HG03097 (cell line): ENCODE data around the gene PXYLP1.
A peak's percentile ranks its signal among the peaks of the same experiment; 100 is the strongest.
"Not testable (repeated sequence)": the region's sequence is repeated elsewhere in the genome, so short reads cannot be mapped to it uniquely, and the experiment has no call there.

Source experiments
- ATAC-seq: cut with Tn5 transposase; IDR thresholded peaks from one replicate; pipeline ENCODE4 v1.9.1; 2021; ENCODE audit not compliant: unreplicated experiment, low FRiP score

PXYLP1 gene

GRCh38 chr3:141291559-141292355 lies 60.1 kb downstream of the PXYLP1 start:
- ATAC-seq, result no peak

DNA sequence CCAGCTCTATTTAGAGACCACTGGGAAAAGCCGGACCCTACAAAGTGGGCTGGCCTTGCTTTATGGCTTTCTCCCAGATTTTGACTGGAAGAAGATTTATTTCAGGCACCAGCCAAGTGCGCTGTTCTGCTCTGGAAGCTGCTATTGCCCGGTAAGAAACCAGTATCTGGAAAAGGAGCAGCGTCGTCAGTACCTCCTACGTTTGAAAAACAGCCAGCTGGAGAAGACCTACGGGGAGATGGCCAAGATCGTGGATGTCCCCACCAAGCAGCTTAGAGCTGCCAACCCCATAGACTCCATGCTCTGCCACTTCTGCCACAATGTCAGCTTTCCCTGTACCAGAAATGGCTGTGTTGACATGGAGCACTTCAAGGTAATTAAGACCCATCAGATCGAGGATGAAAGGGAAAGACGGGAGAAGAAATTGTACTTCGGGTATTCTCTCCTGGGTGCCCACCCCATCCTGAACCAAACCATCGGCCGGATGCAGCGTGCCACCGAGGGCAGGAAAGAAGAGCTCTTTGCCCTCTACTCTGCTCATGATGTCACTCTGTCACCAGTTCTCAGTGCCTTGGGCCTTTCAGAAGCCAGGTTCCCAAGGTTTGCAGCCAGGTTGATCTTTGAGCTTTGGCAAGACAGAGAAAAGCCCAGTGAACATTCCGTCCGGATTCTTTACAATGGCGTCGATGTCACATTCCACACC lies 60.9 kb downstream of the PXYLP1 start:
- ATAC-seq, result no peak

DNA sequence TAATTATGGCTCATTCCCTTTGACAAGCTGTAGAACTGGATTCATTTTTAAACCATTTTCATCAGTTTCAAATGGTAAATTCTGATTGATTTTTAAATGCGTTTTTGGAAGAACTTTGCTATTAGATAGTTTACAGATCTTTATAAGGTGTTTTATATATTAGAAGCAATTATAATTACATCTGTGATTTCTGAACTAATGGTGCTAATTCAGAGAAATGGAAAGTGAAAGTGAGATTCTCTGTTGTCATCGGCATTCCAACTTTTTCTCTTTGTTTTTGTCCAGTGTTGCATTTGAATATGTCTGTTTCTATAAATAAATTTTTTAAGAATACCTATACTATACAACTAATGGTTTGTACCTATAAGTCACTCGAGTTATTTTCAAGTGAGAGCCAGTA lies 62.7 kb downstream of the PXYLP1 start:
- ATAC-seq, result no peak

- no peak for ATAC-seq
Observed at GRCh38 chr3:141294848-141295247, 63.2 kb downstream of the PXYLP1 start.

DNA sequence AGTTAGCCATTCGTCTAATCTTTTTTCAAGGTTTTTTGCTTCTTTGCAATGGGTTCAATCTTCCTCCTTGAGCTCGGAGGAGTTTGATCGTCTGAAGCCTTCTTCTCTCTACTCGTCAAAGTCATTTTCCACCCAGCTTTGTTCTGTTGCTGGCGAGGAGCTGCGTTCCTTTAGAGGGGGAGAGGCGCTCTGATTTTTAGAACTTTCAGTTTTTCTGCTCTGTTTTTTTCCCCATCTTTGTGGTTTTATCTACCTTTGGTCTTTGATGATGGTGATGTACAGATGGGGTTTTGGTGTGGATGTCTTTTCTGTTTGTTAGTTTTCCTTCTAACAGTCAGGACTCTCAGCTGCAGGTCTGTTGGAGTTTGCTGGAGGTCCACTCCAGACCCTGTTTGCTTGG lies 68.8 kb downstream of the PXYLP1 start:
- ATAC-seq, result not testable (repeated sequence)

- no peak for ATAC-seq
Observed at GRCh38 chr3:141302364-141303141, 70.9 kb downstream of the PXYLP1 start.

DNA sequence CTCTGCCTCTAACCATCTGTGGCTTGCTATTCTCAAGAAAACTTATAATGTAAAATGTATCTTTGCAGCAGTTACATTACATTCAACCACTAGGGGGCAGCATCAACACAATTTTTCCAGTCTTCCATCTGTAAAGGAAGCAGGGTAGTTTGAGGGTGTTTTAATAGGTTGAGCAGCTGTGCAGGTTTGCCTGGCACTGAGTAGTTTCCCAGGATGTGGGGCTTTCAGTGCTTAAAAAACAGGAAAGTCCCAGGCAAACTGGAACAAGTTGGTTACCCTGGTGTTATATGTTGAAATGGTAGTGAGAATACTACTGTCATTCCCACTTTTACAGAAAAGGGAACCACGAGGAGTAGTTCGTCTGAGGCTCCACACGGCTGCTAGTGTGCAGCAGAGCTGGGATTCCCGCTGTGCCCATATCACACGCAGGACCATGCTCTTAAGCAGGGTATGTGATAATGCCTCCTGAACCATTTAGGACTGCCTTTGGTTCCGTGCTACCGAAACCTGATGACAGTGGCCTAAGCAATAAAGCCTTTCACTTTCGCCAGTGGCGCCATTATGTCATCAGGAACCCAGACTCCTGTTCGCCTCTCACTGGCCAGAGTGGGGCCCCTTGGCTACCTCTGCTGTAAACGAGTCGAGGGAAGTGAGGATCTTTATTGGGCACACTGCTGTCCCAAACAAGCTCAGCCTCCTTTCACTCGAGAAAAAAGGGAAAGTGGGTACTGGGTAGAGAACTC lies 72.0 kb downstream of the PXYLP1 start:
- no peak for ATAC-seq

- no peak for ATAC-seq
Observed at GRCh38 chr3:141305436-141305835, 73.8 kb downstream of the PXYLP1 start.

DNA sequence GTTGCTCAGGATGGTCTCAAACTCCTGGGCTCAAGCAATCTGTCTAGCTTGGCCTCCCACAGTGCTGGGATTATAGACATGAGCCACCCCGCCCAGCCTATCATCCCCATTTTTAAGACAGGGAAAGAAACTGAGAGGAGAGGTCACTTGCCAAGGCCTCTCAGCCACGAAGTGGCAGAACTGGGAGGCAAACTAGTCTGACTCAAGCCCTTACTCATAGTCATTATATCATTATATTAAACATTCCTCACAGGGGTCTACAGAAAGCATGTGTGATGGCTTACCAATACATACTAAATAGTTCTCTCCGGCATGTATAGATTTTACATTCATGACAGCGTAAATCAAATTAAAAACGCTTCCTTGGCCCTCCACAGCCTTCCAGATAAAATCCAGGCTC lies 74.7 kb downstream of the PXYLP1 start:
- no peak for ATAC-seq

DNA sequence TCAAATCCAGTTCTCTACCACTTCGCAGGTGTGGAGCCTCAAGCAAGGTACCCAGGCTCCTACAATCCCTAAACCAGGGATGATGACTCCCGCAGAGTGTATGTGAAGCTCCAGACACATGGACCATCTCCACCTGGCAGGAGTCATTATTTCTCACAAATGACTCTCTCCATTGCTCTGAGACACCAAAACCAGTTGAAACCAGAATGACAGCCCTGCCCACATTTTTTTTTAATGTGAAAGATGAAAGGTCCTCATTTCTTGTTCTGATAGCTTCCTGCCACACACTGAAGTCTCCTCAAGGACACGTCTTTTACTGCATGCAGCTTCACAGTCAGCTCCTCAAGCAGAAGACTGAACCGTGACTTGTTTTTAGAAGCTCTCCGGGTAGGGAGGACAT lies 75.3 kb downstream of the PXYLP1 start:
- ATAC-seq, result no peak

- no peak for ATAC-seq
Observed at GRCh38 chr3:141307351-141308059, 75.9 kb downstream of the PXYLP1 start.

DNA sequence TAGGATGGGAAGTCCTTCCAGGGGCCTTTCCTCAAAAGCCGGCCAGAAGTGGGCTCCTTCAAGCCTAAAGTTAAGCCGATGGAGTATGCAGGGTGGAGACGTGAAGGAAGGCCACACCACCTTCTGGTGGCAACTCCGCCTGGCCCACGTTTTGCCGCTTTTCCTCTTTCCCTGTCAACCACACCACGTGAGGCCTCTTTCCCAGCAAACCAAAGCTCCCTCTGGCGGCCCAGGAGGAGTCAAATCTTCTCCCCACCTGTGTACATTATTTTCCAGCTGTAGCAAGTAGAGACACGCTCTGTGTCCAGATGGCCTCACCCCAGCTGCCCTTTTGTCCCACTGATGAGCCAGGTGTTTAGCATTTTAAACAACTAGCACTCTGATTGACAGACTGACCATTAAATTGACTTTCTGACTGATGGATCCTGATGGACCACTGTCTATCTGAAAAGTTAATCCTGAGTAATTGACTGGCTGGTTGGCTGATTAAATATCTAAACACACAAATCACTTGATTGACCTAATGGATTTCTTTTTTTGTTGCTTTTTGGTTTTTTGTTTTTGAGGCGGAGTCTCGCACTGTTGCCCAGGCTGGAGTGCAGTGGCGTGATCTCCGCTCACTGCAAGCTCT lies 77.1 kb downstream of the PXYLP1 start:
- ATAC-seq, result no peak

- no peak for ATAC-seq
Observed at GRCh38 chr3:141311170-141311495, 79.5 kb downstream of the PXYLP1 start.

GRCh38 chr3:141311496-141312353 lies 80.1 kb downstream of the PXYLP1 start:
- peak; percentile 91 for ATAC-seq

GRCh38 chr3:141312354-141313092 lies 80.9 kb downstream of the PXYLP1 start:
- no peak for ATAC-seq

- no peak for ATAC-seq
Observed at GRCh38 chr3:141313093-141313683, 81.6 kb downstream of the PXYLP1 start.

DNA sequence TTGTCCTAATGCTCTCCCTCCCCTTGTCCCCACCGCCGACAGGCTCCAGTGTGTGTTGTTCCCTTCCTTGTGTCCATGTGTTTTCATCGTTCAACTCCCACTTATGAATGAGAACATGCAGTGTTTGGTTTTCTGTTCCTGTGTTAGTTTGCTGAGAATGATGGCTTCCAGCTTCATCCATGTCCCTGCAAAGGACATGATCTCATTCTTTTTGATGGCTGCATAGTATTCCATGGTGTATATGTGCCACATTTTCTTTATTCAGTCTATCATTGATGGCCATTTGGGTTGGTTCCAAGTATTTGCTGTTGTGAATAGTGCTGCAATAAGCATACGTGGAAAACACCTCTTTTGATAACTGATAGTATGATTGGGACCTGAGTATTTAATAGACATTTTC lies 82.8 kb downstream of the PXYLP1 start:
- not testable (repeated sequence) for ATAC-seq

DNA sequence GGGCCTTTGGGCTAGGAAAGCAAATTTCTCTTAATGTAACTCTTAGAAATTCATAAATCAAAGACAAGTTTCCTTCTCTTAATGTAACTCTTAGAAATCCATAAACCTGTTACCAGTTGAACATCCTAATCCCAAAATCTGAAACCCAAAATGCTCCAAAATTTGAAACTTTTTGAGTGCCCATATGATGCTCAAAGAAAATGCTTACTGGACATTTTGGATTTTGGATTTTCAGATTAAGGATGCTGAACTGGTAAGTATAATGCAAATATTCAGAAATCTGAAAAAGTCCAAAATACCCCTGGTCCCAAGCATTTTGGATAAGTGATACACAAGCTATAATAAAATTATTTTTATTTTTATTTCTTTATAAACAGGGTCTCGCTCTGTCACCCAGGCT lies 85.2 kb downstream of the PXYLP1 start:
- no peak for ATAC-seq
